ENCODE data around the gene NTM.

GRCh38 chr11:132367293-132367692 lies 996.9 kb downstream of the NTM start:
- TF ChIP-seq CTCF (IDR thresholded peaks at IDR 0.05; ENCODE audit: low read depth, low read length) (no peak), EZH2phosphoT487 (IDR thresholded peaks at IDR 0.05; ENCODE audit: low read depth) (no peak)

Measured in OCI-LY3 (cell line).